ENCODE results near the gene ATP8B1. TPM values are rescaled to one million over a fixed set of nuclear protein-coding genes. Genes with fewer than 3 reads are reported as not detected.
"Not testable (repeated sequence)": the region's sequence is repeated elsewhere in the genome, so short reads cannot be mapped to it uniquely, and the experiment has no call there.

The ATP8B1 gene
- total RNA-seq, 1 experiment from 2014 or later = 1.1 TPM

GRCh38 chr18:57644540-57644939 lies 158.6 kb downstream of the ATP8B1 start:
- Histone ChIP-seq H3K9me3 (ENCODE audit: control insufficient read depth, low read depth, low read length) (no peaks in the 10 kb centered on the region), H4K8ac (replicated peaks; ENCODE audit: insufficient read length, low read depth, low read length) (no peak overlapping the region), H2AK5ac (ENCODE audit: insufficient read length, low read length) (no peak overlapping the region), H2AFZ (ENCODE audit: low read length) (no peak overlapping the region), H3K14ac (ENCODE audit: insufficient read depth, low read length) (no peak overlapping the region), H3K27me3 (ENCODE audit: insufficient read depth, low read length) (no peaks in the 10 kb centered on the region), H2BK5ac (ENCODE audit: insufficient read length, low read length) (no peak overlapping the region), H2BK120ac (ENCODE audit: low read depth, low read length, poor library complexity, severe bottlenecking) (no peak overlapping the region), H3K23me2 (ENCODE audit: insufficient read length, low read depth, low read length, poor library complexity, severe bottlenecking) (no peaks in the 10 kb centered on the region), H4K20me1 (ENCODE audit: control insufficient read depth, insufficient read depth, insufficient read length) (no peaks in the 10 kb centered on the region), H3K79me2 (ENCODE audit: insufficient read depth, low read length) (no peaks in the 10 kb centered on the region), H3T11ph (ENCODE audit: low read length) (no peak overlapping the region), H3K56ac (ENCODE audit: insufficient read length, low read depth, low read length) (no peak overlapping the region), H3K4ac (ENCODE audit: low read depth, low read length) (no peak overlapping the region), H4K5ac (ENCODE audit: insufficient read length, low read depth, low read length) (no peak overlapping the region), H3K79me1 (ENCODE audit: insufficient read depth, low read depth, low read length, poor library complexity, severe bottlenecking) (no peaks in the 10 kb centered on the region), H3K9ac (ENCODE audit: extremely low read depth, insufficient read length, low read length) (no peak overlapping the region), H2BK12ac (ENCODE audit: insufficient read length, low read depth, low read length) (no peak overlapping the region), H2BK15ac (ENCODE audit: low read depth, low read length) (no peak overlapping the region), H3K27ac (ENCODE audit: insufficient read length, low read depth, low read length) (no peak overlapping the region), H2BK20ac (ENCODE audit: low read depth, low read length, poor library complexity, severe bottlenecking) (no peak overlapping the region), H3K23ac (ENCODE audit: insufficient read length, low read depth, low read length) (no peak overlapping the region), H3K4me1 (ENCODE audit: insufficient read depth, low read length) (no peaks in the 10 kb centered on the region), H3K4me2 (ENCODE audit: insufficient read depth, insufficient read length, low read length) (no peak overlapping the region), H3K18ac (ENCODE audit: insufficient read length, low read depth, low read length) (no peak overlapping the region), H4K91ac (ENCODE audit: insufficient read length, low read depth, low read length) (no peak overlapping the region)
- Mint-ChIP-seq H3K9me3 (peaks cover 0 to 5% of the 10 kb centered on the region in 2 experiments; a peak in 1 of 5 replicates), H3K36me3 (ENCODE audit: insufficient read depth in 1 of 3, low read depth in 3 of 3) (peaks cover 16 to 30% (median 20%) of the 10 kb centered on the region in 3 experiments), H3K4me3 (no peak overlapping the region), H3K27me3 (ENCODE audit: low read depth) (no peaks in the 10 kb centered on the region), H3K4me1 (no peaks in the 10 kb centered on the region; a peak in 1 of 4 replicates), H3K27ac (no peak overlapping the region)
- DNase-seq = no peak
- TF ChIP-seq CTCF (conservative IDR thresholded peaks at IDR 0.05) = no peak

GRCh38 chr18:57643726-57644125 lies 159.4 kb downstream of the ATP8B1 start:
- WGBS (ENCODE audit: extremely low coverage, insufficient read length, low lambda C conversion rate) = no CpG with 5 or more reads among the region's 25 CpGs
- not testable (repeated sequence) for H3K23ac ChIP-seq (ENCODE audit: insufficient read length, low read depth, low read length); H4K20me1 ChIP-seq (ENCODE audit: control insufficient read depth, insufficient read depth, insufficient read length); H3K27me3 Mint-ChIP-seq (ENCODE audit: low read depth); H2AK5ac ChIP-seq (ENCODE audit: insufficient read length, low read length); H3K79me2 ChIP-seq (ENCODE audit: insufficient read depth, low read length); H3K18ac ChIP-seq (ENCODE audit: insufficient read length, low read depth, low read length); H2BK20ac ChIP-seq (ENCODE audit: low read depth, low read length, poor library complexity, severe bottlenecking); H3K79me1 ChIP-seq (ENCODE audit: insufficient read depth, low read depth, low read length, poor library complexity, severe bottlenecking); H3K14ac ChIP-seq (ENCODE audit: insufficient read depth, low read length); H2BK5ac ChIP-seq (ENCODE audit: insufficient read length, low read length); H3K27ac Mint-ChIP-seq; H2AFZ ChIP-seq (ENCODE audit: low read length); H3K4me2 ChIP-seq (ENCODE audit: insufficient read depth, insufficient read length, low read length); H3K27me3 ChIP-seq (ENCODE audit: insufficient read depth, low read length); H3K4me3 Mint-ChIP-seq; H4K91ac ChIP-seq (ENCODE audit: insufficient read length, low read depth, low read length); H3K4me1 Mint-ChIP-seq; H3K4me1 ChIP-seq (ENCODE audit: insufficient read depth, low read length); DNase-seq; H3K4ac ChIP-seq (ENCODE audit: low read depth, low read length); H3K27ac ChIP-seq (ENCODE audit: insufficient read length, low read depth, low read length); H3T11ph ChIP-seq (ENCODE audit: low read length); H2BK120ac ChIP-seq (ENCODE audit: low read depth, low read length, poor library complexity, severe bottlenecking); H3K9me3 Mint-ChIP-seq; H2BK15ac ChIP-seq (ENCODE audit: low read depth, low read length); H2BK12ac ChIP-seq (ENCODE audit: insufficient read length, low read depth, low read length); H4K5ac ChIP-seq (ENCODE audit: insufficient read length, low read depth, low read length); H4K8ac ChIP-seq (replicated peaks; ENCODE audit: insufficient read length, low read depth, low read length); H3K9me3 ChIP-seq (ENCODE audit: control insufficient read depth, low read depth, low read length); H3K56ac ChIP-seq (ENCODE audit: insufficient read length, low read depth, low read length); H3K9ac ChIP-seq (ENCODE audit: extremely low read depth, insufficient read length, low read length); H3K23me2 ChIP-seq (ENCODE audit: insufficient read length, low read depth, low read length, poor library complexity, severe bottlenecking)
- H3K36me3 Mint-ChIP-seq (ENCODE audit: insufficient read depth in 1 of 3, low read depth in 3 of 3) = peaks cover 16 to 31% (median 22%) of the 10 kb centered on the region in 3 experiments

All from H9 (cell line).